SH-SY5Y (cell line): ENCODE measurements around the gene ISM1.

Experiments
- GATA2 ChIP-seq: IDR thresholded peaks from 2 replicates; pipeline ENCODE4 v1.6.1; 2011; ENCODE audit warnings: mild to moderate bottlenecking, low read depth, low read length
- GATA3 ChIP-seq: IDR thresholded peaks from 2 replicates; pipeline ENCODE4 v1.6.1; 2011; ENCODE audit warnings: low read depth, mild to moderate bottlenecking, low read length, moderate library complexity

DNA sequence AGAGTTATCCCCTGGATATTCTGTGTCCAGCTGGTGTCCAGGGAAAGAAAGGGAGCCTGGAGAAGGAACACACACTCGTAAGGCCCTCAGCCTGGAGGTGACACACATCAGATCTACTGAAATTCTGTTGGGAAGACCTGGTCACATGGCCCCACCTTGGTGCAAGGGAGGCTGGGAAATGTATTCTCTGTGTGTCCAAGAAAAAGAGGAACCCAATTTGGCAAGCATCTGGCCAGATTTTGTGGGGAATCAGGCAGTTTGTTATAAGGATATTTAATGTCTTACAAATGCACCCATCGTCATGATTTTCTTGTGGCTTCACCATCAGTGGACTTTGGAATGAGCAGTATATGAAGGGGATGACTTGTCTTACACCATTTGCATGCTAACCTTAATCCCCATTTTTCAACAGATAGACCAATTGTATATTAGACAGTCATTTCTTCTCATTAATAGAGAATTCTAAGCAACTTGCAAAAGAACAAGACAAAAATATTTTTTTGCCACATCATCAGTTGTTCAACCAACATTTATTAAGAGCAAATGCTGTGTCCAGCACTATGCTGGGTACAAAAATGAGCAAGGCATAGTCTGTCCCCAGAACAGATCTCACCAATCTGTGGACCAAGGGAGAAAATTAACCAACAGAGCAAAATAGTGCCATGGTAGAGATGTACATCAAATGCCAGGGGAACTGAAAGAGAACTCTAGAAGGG lies 59.7 kb downstream of the ISM1 start:
- TF ChIP-seq GATA2 (no peak), GATA3 (no peak)
